OCI-LY3 (cell line): Measurements from ENCODE around the gene SEMA5B.

Source experiments
- EZH2phosphoT487 ChIP-seq: fragments of 200-600 bp; shearing (Covaris generic); IDR thresholded peaks from 2 replicates; pipeline ENCODE4 v1.6.1; 2018; ENCODE audit warnings: antibody characterized with exemption, mixed run types, low read depth
- TF ChIP-seq, protein P1 (sequence below): fragments of 200-600, 300-600 bp; sonication (generic); IDR thresholded peaks from 2 replicates; pipeline ENCODE4 v1.5.1; 2014; ENCODE audit warnings: antibody characterized with exemption, low read length, low read depth

DNA sequence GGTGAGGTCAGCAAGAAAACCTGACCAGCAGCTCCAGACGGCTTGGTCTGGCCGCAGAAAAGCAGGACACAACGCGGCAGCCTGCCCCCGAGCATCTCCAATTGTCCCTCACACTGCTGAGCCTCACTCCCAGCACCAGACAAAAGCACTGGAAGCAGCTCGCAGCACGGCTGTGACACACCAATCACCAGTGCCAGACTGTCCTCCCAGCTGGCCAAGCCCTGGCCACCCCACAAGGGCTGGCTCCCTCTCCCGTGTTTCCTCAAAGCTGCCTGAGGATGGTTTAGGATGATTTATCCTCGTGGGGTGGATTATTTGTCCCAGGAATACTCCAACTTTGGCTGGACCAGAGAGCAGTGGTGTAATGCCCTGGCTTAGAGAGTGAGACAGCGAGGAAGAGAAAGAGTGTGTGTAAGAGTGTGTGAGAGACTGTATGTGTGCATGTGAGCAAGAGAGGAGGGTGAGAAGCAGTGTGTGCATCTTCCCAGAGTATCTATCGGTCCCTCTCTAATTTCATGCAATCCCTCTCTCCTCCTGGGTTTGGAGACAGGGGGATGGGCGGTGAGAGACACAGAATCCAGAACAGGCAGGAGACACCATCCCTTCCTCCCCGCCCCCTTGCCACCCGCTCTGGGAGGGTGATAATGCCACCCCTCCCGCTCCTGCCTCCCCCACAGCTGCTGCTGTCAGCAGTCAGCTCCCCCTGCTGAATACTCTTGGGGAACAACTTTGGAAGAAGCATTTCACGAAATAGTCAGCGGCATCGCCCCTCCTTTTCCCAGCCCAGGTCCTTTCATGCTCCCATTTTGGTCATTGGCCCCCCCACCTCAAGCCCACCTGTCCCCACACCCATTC, 34.2 kb downstream of the SEMA5B start:
- TF ChIP-seq, protein P1, sequence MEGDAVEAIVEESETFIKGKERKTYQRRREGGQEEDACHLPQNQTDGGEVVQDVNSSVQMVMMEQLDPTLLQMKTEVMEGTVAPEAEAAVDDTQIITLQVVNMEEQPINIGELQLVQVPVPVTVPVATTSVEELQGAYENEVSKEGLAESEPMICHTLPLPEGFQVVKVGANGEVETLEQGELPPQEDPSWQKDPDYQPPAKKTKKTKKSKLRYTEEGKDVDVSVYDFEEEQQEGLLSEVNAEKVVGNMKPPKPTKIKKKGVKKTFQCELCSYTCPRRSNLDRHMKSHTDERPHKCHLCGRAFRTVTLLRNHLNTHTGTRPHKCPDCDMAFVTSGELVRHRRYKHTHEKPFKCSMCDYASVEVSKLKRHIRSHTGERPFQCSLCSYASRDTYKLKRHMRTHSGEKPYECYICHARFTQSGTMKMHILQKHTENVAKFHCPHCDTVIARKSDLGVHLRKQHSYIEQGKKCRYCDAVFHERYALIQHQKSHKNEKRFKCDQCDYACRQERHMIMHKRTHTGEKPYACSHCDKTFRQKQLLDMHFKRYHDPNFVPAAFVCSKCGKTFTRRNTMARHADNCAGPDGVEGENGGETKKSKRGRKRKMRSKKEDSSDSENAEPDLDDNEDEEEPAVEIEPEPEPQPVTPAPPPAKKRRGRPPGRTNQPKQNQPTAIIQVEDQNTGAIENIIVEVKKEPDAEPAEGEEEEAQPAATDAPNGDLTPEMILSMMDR, result no peak
- TF ChIP-seq EZH2phosphoT487, result no peak
